K562 treated with DMSO at 1 percent for 48 hours (cell line): ENCODE measurements around the gene ZNF486. TPM values are rescaled to one million over a fixed set of nuclear protein-coding genes. Genes with fewer than 3 reads are reported as not detected.

Experiments
- total RNA-seq: library from RNA; unstranded; fragments of 300-600 nt; gene quantifications from 2 replicates; pipeline ENCODE4 v1.2.3, GENCODE V29; 2022; ENCODE audit warnings: low replicate concordance; ENCODE audit errors: extremely low read depth

Gene ZNF486
- total RNA-seq, result not detected in 2 replicates

DNA sequence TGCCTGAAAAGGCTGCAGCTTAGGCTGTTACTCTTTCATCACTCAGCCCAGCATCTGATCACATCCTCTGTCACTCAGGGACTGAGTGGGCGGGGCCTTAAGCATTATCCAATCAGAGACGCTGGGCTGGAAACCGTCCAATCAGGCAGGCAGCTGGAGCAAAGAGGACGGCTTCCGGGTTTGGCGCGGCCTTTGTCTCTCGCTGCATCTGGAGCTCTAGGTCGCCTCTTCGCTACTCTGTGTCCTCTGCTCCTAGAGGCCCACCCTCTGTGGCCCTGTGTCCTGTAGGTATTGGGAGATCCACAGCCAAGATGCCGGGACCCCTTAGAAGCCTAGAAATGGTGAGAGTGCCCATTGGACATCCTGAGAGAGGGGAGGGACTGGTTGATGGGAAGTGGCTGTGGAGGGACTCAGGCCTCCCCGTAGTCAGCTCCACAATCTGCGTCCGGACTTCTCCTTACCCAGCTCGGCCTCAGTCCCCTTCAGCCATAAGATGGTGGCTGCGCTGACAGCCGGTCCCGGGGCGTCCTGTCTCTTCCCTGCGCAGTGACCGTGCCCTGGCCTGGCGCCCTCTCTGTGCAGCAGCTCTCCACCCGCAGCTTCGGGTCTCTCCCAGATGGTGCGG is at the start of gene ZNF486:
Gene ZNF486 (plus strand): TSS at position 195 of the 625 bp plus-strand sequence. CDS start 117 bp downstream, at position 312.

Other genes starting within 250 kb of the ZNF486 start
- gene ZNF682, start 127.7 kb upstream of the ZNF486 start, total RNA-seq, result not detected in 2 replicates
- gene ZNF90, start 89.2 kb upstream of the ZNF486 start, total RNA-seq, result not detected in 2 replicates